Suprapubic skin (tissue), 4 donors: ENCODE data around the gene ANKH. TPM values are rescaled to one million over a fixed set of nuclear protein-coding genes. Genes with fewer than 3 reads are reported as not detected.
A peak's percentile ranks its signal among the peaks of the same experiment; 100 is the strongest.

Source experiments
- DNase-seq, 2 donors: peaks; one replicate each; pipeline ENCODE4 v3.0.0-alpha.2; 2019; ENCODE audit warnings: low spot score in 2 of 2
- H3K27ac ChIP-seq: fragments of 200-600 bp; sonication (generic); one replicate; pipeline ENCODE4 v1.5.1; 2019
- H3K27me3 ChIP-seq: fragments of 200-600 bp; sonication (generic); one replicate; pipeline ENCODE4 v1.5.1; 2019
- H3K36me3 ChIP-seq: fragments of 200-600 bp; sonication (generic); one replicate; pipeline ENCODE4 v1.5.1; 2019
- H3K4me1 ChIP-seq: fragments of 200-600 bp; sonication (generic); one replicate; pipeline ENCODE4 v1.5.1; 2019
- H3K4me3 ChIP-seq: fragments of 200-600 bp; sonication (generic); one replicate; pipeline ENCODE4 v1.5.1; 2019; ENCODE audit warnings: mild to moderate bottlenecking
- H3K9me3 ChIP-seq: fragments of 200-600 bp; sonication (generic); one replicate; pipeline ENCODE4 v1.5.1; 2019
- CTCF ChIP-seq, 2 donors: fragments of 200-600 bp in 1 of 2; fragments of 450-650 bp in 1 of 2; sonication (generic) in 1 of 2; IDR thresholded peaks; one replicate each; pipeline ENCODE4 v1.5.1; 2016 to 2019; ENCODE audit warnings: antibody characterized with exemption in 2 of 2, mild to moderate bottlenecking in 1 of 2, moderate library complexity in 1 of 2
- EP300 ChIP-seq: sonication (generic); formaldehyde crosslinking; IDR thresholded peaks from one replicate; pipeline ENCODE4 v1.6.1; 2017; ENCODE audit warnings: antibody characterized with exemption
- POLR2A ChIP-seq, 2 donors: fragments of 450-650 bp; IDR thresholded peaks; one replicate each; pipeline ENCODE4 v1.6.1; 2017; ENCODE audit warnings: antibody characterized with exemption in 2 of 2, mild to moderate bottlenecking in 2 of 2, moderate library complexity in 2 of 2
- POLR2AphosphoS5 ChIP-seq, 3 donors: sonication (generic); formaldehyde crosslinking; IDR thresholded peaks; one replicate each; pipeline ENCODE4 v1.6.1; 2017; ENCODE audit warnings: antibody characterized with exemption in 3 of 3
- WGBS: methylation state at CpG from one replicate; pipeline ENCODE4 v1.1.5; 2018; 5-methylcytosine and 5-hydroxymethylcytosine counted together
- total RNA-seq, 4 donors: library from RNA; depleted of rRNA; stranded (reverse); fragments of >200 nt; gene quantifications; one replicate each; pipeline ENCODE4 v1.1.0, GENCODE V29; 2016

Gene ANKH
- total RNA-seq, 4 donors from 2014 or later, result 59.8 to 86.1 (median 70.4) TPM

DNA sequence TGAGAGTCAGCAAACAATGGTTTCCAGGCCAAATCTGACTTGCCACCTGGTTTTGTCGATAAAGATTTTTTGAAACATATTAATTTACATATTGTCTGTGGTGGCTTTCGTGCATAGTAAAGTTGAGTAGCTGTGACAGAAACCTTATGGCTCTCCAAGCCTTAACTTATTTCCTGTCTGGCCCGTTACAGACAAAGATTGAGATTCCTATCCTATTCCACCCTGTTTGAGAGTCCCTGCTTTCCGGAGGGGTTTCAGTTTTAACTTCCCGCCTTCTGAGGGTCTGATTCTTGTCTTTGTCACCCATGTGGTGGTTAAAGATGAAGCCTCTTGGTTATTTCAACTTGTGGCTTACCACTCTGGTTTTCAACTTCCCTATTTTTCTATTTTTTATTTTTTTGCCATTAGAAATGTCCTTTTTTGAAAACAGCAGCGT lies 195.7 kb downstream of the ANKH start:
- WGBS, result 68% methylated on average over 6 of the region's 6 CpGs
- peak overlapping the region; percentile 9 for H3K27ac ChIP-seq
- no peak for DNase-seq
- peaks cover 58% of the 10 kb centered on the region for H3K4me1 ChIP-seq
- H3K36me3 ChIP-seq, result peaks cover 23% of the 10 kb centered on the region
- H3K4me3 ChIP-seq, result no peak overlapping the region
- TF ChIP-seq EP300 (no peak), POLR2A (IDR thresholded peaks at IDR 0.05) (no peak), CTCF (IDR thresholded peaks at IDR 0.05) (no peak), POLR2AphosphoS5 (IDR thresholded peaks at IDR 0.05) (no peak)
- H3K9me3 ChIP-seq, result no peaks in the 10 kb centered on the region
- no peaks in the 10 kb centered on the region for H3K27me3 ChIP-seq

- Histone ChIP-seq H3K27me3 (no peaks in the 10 kb centered on the region), H3K36me3 (peaks cover 16% of the 10 kb centered on the region), H3K27ac (peak overlapping the region; percentile 9), H3K9me3 (no peaks in the 10 kb centered on the region), H3K4me3 (no peak overlapping the region), H3K4me1 (peaks cover 64% of the 10 kb centered on the region)
- DNase-seq, result no peak
- WGBS, result 73% methylated on average over 8 of the region's 8 CpGs
- no peak for TF ChIP-seq POLR2AphosphoS5 (IDR thresholded peaks at IDR 0.05)
These were observed 196.4 kb downstream of the ANKH start for GRCh38 chr5:14674983-14675854.

GRCh38 chr5:14673443-14673842 lies 198.1 kb downstream of the ANKH start:
- WGBS, result 70% methylated on average over 3 of the region's 3 CpGs
- H3K4me1 ChIP-seq, result peaks cover 79% of the 10 kb centered on the region

GRCh38 chr5:14672484-14673394 lies 198.8 kb downstream of the ANKH start:
- Histone ChIP-seq H3K4me1 (peaks cover 82% of the 10 kb centered on the region), H3K4me3 (no peak overlapping the region), H3K36me3 (no peaks in the 10 kb centered on the region), H3K9me3 (no peaks in the 10 kb centered on the region), H3K27ac (no peak overlapping the region), H3K27me3 (no peaks in the 10 kb centered on the region)
- no peak for DNase-seq
- 83% methylated on average over 9 of the region's 9 CpGs for WGBS
- TF ChIP-seq CTCF (IDR thresholded peaks at IDR 0.05) (no peak), EP300 (no peak)

More at GRCh38 chr5:14673443-14673842, 198.1 kb downstream of the ANKH start:
- H3K4me3 ChIP-seq, result no peak overlapping the region
- no peak for TF ChIP-seq CTCF (IDR thresholded peaks at IDR 0.05)
- no peak for TF ChIP-seq POLR2AphosphoS5 (IDR thresholded peaks at IDR 0.05)
- no peak for TF ChIP-seq EP300
- TF ChIP-seq POLR2A (IDR thresholded peaks at IDR 0.05), result no peak
- DNase-seq, result no peak
- no peaks in the 10 kb centered on the region for H3K9me3 ChIP-seq
- H3K27ac ChIP-seq, result no peak overlapping the region
- no peaks in the 10 kb centered on the region for H3K27me3 ChIP-seq
- peaks cover 5% of the 10 kb centered on the region for H3K36me3 ChIP-seq

GRCh38 chr5:14672082-14672481 lies 199.5 kb downstream of the ANKH start:
- no peaks in the 10 kb centered on the region for H3K27me3 ChIP-seq
- WGBS, result 55% methylated on average over 4 of the region's 4 CpGs
- TF ChIP-seq POLR2A (IDR thresholded peaks at IDR 0.05) (no peak), EP300 (no peak), CTCF (IDR thresholded peaks at IDR 0.05) (no peak), POLR2AphosphoS5 (IDR thresholded peaks at IDR 0.05) (no peak)
- no peak for DNase-seq
- H3K27ac ChIP-seq, result no peak overlapping the region
- no peaks in the 10 kb centered on the region for H3K36me3 ChIP-seq
- H3K9me3 ChIP-seq, result no peaks in the 10 kb centered on the region
- peaks cover 89% of the 10 kb centered on the region for H3K4me1 ChIP-seq
- H3K4me3 ChIP-seq, result no peak overlapping the region
